Astrocyte of the hippocampus (primary cell): ENCODE data around the gene C20orf173.
A peak's percentile ranks its signal among the peaks of the same experiment; 100 is the strongest.
"Not testable (repeated sequence)": the region's sequence is repeated elsewhere in the genome, so short reads cannot be mapped to it uniquely, and the experiment has no call there.

Source experiments
- DNase-seq: peaks from one replicate; pipeline ENCODE4 v3.0.0; 2011; ENCODE audit warnings: low read depth, low spot score

Gene C20orf173

DNA sequence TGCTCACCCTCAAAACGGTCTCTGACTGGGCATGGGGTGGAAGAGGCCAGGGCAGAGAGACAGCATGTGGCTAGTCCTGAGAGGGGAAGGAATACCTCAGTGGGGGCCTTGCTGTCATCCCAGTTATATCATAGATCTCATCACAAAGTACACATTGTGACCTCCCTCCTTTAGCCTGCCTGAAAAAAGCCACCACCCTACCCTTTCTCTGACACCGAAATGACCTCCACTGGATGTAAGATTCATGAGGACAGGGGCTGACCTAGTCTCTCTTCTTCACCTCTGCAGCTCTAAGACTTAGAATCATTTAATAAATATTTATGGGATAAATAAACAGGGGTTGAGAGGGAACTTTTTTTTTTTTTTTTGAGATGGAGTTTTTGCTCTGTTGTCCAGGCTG is at the start of gene C20orf173:
C20orf173 (minus strand) TSS at position 101 of the 400 bp plus-strand sequence. CDS start 279 bp downstream, outside the sequence.
- DNase-seq = no peak

DNA sequence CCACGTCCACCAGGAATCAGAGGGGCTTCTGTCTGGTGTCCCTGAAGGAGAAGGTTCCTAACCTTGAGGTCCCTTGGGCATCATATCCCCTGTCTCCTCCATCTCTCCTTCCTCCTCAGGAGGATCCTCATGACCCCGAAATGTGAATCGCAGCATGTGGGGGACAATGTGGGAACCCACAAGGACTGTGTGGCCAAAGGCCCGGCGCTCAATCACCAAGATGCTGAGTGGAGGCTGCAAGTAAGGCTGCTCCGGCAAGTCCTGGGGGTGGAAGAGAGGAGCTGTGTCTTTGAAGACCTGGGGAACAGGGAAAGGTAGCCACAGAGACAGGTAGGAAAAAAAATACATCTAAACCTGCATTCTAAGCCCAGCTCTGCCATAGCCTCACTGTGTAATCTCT is 49.7 kb upstream of the C20orf173 start:
- DNase-seq = no peak

DNA sequence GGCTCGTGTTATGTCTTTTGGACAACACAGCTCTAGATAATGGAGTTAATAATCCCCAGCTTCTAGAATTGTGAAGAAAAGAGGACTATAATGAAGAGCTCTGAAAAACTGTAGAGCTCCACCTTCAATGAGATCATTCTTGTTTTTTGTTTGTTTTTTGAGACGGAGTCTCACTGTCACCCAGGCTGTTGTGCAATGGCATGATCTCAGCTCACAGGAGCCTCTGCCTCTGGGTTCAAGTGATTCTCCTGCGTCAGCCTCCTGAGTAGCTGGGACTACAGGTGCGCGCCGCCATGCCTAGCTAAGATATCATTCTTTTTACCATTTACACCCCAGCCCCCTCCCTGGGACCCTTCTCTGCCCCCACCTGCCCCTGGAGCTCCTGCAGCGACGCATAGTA is 49.0 kb upstream of the C20orf173 start:
- no peak for DNase-seq

GRCh38 chr20:35576816-35577215 is 47.4 kb upstream of the C20orf173 start:
- DNase-seq = no peak

DNA sequence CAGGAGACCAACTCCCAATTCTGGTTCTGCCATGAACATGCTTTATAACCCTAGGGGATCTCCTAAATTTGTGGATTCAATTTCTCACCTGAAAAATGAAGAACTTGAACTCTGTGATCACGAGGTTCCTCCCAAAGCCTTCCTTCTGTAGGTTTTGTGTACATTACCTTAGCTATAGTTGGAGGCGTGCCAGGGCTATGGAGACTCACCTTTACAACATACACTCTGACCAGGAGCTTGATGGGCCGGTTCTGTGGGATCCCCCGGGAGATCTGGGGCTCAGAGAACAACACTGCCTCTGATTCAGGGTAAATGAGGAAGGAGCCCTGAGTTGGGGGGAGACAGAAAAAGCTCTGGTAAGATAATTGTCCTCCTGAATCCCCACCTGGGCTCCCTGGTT is 46.5 kb upstream of the C20orf173 start:
- DNase-seq = no peak

DNA sequence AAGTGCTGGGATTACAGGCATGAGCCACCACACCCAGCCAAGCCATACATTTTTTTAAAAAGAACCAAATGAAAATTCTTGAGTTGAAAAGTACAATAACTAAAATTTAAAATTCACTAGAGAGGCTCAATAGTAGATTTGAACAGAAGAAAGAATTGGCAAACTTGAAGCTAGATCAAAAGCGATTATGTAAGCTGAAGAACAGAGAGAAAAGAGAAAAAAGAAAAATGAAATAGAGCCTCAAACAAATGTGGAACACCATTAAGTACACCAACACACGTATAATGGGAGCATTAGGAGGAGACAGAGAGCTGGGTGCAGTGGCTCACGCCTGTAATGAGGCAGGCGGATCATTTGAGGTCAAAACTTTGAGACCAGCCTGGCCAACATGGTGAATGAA is 43.4 kb upstream of the C20orf173 start:
- DNase-seq = no peak

DNA sequence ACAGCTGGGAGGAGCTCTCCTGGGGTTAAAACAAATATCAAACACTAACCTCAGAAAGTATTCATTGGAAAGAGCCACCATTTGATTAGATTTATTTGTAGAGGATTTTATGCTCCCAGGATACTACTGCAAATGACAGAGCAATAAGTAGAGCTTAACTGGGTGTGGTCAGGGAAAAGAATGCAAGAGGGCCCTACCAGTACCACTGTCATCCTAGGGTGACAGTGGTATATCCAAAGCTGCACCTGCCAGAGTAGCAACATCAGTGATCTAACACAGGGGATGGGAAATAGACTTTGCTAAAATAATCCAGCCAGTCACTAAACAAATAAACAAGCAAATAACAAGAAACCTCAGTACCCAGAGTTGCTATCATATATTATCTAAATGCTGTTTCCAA is 42.1 kb upstream of the C20orf173 start:
- no peak for DNase-seq

- DNase-seq = no peak
Observed at GRCh38 chr20:35568645-35569044, 39.2 kb upstream of the C20orf173 start.

- DNase-seq = no peak
Observed at GRCh38 chr20:35564905-35565304, 35.5 kb upstream of the C20orf173 start.

DNA sequence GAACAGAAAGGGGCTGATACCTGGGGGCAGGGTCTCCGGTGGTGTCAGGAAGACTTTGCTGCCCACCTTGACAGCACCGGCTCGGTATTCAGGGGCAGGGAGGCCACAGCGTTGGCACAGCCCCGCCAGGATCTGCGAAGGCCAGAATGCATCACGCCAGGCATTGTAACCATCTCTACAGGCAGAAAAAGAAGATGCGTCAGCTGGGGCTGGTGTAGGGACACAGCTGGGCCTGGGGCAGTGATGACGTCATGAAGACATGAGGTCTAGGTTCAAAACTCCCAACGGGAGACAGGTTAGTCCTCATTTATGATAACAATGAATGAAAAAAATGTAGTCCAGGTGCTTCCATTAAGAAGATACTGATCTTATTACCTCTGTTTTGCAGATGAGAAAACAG is 34.4 kb upstream of the C20orf173 start:
- DNase-seq = no peak

DNA sequence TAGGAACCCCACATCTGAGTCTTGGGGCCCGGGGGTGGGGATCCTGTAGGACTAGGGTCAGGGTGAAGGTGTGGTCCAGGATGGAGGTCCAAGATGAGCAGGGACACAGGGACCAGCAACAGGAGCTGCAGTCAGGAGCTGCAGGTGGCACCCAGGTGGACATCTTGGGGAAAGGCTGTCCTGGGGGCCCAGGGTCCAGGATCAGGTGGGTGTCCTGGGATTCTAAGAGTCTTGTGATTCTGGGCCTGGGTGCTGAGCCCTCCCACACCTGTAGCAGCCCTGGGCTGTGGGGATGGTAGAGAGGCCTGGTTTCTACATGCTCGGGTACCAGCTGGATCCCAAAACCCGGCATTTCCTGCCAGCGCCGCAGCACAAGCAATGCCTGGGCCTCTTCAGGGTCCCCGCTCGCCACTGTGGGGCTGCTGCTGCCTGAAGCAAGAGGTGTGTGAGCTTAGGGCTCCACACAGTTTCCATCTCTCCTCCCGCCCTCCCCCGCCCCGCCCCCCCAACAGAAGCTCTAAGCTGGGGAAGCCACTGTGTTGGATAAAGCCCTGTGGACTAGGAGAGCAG is 33.2 kb upstream of the C20orf173 start:
- DNase-seq = no peak

DNA sequence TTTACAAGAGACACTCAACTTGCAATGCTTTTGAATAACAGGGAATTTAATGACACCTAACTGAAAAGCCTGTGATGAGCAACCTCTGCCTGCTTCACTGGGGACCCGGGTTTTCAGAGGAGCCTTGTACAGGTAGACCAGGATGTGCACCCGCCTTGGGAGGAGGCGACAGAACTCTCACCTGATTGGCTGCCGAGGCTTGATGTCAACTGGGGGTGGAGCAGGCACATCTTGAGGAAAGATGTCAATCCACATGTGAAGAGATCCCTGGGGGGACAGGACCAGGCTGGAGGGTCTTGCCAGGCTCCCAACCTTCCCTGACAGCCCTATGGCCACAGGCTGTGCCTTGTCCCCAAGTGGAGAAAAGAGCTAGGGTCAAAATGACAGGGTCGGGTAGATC is 32.2 kb upstream of the C20orf173 start:
- DNase-seq = no peak

DNA sequence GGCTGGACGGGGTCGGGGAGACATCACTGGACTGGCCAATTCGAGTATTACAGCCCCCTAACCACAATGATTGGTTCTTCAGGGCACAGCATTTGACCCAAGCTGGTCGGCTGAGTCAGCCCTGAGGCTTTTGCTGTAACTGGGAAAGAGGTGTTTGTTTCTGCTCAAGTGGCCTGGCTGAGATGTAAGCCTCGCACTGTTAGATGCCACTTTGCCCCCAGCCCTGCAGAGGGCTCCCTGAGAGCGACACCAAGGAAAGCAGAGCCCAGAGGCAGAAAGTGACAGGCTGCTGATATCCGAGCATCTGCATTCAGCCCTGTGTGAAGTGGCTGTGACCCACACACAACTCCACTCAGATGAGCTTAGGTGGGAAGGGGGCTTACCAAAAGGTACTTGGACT is 31.8 kb upstream of the C20orf173 start:
- DNase-seq = peak; percentile 84

DNA sequence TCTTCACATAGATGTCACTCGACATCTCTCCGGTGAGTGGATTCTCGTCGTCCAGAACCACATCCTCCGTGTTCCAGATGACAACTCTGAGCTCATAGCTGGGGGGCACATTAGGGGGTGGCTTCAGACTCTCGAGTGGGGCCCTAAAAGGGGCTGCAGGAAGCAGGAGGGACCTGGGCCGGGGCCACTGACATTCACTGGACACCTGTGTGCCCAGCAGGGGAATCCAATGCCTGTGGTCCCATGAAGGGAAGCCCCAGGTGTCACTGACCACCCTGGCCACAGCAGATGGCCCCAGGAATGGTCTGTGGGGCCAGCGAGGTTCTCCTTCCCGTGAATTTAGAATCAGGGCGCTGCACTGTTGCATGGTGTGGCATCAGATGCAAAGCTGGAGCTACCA is 31.1 kb upstream of the C20orf173 start:
- DNase-seq = no peak

DNA sequence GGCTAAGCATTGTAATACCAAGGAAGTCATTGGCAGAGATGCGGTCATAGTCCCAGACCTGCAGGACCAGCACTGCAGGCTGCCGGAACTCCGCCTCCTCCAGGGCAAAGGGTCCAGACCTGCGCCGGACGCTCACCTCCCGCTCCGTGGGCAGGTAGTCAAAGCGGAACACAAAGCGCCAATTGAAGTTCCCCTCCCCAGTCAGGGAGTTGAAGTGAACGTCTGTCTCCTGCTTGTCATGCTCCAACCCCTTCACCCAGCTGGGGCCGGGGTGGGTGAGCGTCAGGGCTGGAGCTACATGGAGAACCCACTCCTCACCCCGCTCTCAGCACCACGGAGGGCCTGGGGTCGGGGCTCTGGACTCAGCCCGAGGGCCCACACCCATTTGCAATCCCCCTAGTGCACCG is 30.7 kb upstream of the C20orf173 start:
- no peak for DNase-seq

DNA sequence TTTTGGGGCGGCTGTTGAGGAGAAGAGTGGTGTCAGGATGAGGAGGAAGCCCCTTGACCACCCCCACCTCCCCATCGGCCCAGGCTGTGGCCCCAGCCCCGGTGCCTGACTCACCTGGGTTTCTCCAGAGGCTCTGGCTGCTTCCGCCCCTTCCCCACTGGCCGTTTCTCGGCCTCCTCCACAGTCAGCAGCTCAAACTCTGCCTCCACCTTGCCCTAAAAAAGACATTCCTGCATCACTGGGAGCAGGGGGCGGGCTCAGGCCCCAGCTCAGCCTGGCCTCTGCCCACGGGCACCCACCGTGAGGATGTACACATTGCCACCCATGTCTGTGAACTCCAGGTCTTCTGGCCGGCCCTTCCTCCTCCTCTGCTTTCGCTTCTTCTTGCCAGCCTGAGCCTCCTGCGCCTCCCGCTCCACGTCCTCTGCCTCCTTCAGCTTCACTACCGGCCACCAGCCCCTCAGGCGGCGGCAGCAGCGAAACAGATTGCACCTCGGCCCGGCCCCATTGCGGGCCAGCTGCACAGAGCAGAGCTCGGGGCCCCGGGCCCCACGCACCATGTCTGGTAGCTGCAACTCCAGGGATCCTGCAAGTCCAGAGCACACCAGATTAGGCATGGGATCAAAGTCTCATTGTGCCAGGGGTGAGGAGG is 29.7 kb upstream of the C20orf173 start:
- no peak for DNase-seq

- no peak for DNase-seq
Observed at GRCh38 chr20:35558451-35558850, 29.0 kb upstream of the C20orf173 start.

DNA sequence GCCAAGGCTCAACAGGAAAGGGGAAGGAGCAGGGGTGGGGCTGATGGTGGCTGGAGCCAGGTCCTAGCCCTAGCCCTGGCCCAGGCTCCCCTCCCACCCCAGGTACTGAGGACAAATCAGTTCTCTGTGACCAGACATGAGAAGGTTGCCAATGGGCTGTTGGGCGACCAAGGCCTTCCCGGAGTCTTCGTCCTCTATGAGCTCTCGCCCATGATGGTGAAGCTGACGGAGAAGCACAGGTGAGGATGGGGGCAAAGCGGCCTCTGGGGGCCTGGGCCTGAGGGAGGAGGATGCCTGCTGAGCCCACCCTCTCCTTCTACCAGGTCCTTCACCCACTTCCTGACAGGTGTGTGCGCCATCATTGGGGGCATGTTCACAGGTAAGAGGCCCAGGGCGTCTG is 27.4 kb upstream of the C20orf173 start:
- DNase-seq = no peak

GRCh38 chr20:35555951-35556645 is 26.6 kb upstream of the C20orf173 start:
- no peak for DNase-seq

GRCh38 chr20:35555461-35555860 is 26.0 kb upstream of the C20orf173 start:
- DNase-seq = not testable (repeated sequence)

- DNase-seq = no peak
Observed at GRCh38 chr20:35552914-35553313, 23.5 kb upstream of the C20orf173 start.

GRCh38 chr20:35551503-35551902 is 22.1 kb upstream of the C20orf173 start:
- DNase-seq = peak; percentile 25

GRCh38 chr20:35547329-35547728 is 17.9 kb upstream of the C20orf173 start:
- DNase-seq = no peak
